B cell (primary cell): Measurements from ENCODE around the gene MED16. TPM values are rescaled to one million over a fixed set of nuclear protein-coding genes. Genes with fewer than 3 reads are reported as not detected.

Experiments
- ATAC-seq: fragments of 200-7000 bp; cut with Tn5 transposase; one replicate; pipeline ENCODE4 v1.10.0; 2021; ENCODE audit warnings: low read depth, mild to moderate bottlenecking, moderate number of reproducible peaks, moderate library complexity
- CTCF ChIA-PET: fragments of 350-600 bp; sonication (Branson Sonifier 250); formaldehyde crosslinking; loops from one replicate; lab custom pipeline; 2021; ENCODE audit warnings: antibody characterized with exemption, inconsistent platforms; lab: Charles Lee
- POLR2A ChIA-PET: fragments of 350-600 bp; sonication (Branson Sonifier 250); formaldehyde crosslinking; loops from one replicate; lab custom pipeline; 2021; ENCODE audit warnings: antibody characterized with exemption; lab: Charles Lee
- DNase-seq: peaks from one replicate; pipeline ENCODE4 v3.0.0; 2013
- H2AFZ ChIP-seq: 2 replicates; pipeline ENCODE4 v1.6.1; 2012; ENCODE audit warnings: mild to moderate bottlenecking, low read depth, low read length; ENCODE audit not compliant: insufficient read depth, poor library complexity, severe bottlenecking
- H3K27ac ChIP-seq, 2 donors: 1 replicate in 1 of 2; 2 replicates in 1 of 2; pipeline ENCODE4 v1.5.1; 2012 to 2013; ENCODE audit warnings: low read length in 2 of 2, mild to moderate bottlenecking in 2 of 2, moderate library complexity in 1 of 2
- H3K27me3 ChIP-seq, 4 experiments: fragments of 200-600 bp in 1 of 4; sonication (generic) in 1 of 4; replicated peaks in 1 of 4; 1 replicate in 2 of 4; 2 replicates in 2 of 4; pipeline versions ENCODE4 v1.6.1 to v1.7.0; 2013 to 2016; ENCODE audit warnings: low read length in 3 of 4, mild to moderate bottlenecking in 2 of 4, mixed read lengths in 1 of 4, moderate library complexity in 1 of 4; ENCODE audit not compliant: insufficient read depth in 4 of 4, control insufficient read depth in 3 of 4; ENCODE audit errors: control extremely low read depth in 1 of 4
- H3K36me3 ChIP-seq, 2 experiments: replicated peaks in 1 of 2; 1 replicate in 1 of 2; 2 replicates in 1 of 2; pipeline versions ENCODE4 v1.6.1 to v1.7.1; 2013; ENCODE audit warnings: low read length in 1 of 2; ENCODE audit not compliant: insufficient read depth in 2 of 2, control insufficient read depth in 1 of 2; ENCODE audit errors: control extremely low read depth in 1 of 2, extremely low read depth in 1 of 2
- H3K4me1 ChIP-seq, 2 donors: fragments of 200-600 bp in 1 of 2; sonication (generic) in 1 of 2; 1 replicate in 1 of 2; 2 replicates in 1 of 2; pipeline versions ENCODE4 v1.5.1 to v1.6.1; 2013 to 2017; ENCODE audit warnings: low read length in 2 of 2; ENCODE audit not compliant: control insufficient read depth in 2 of 2, insufficient read depth in 2 of 2
- H3K4me2 ChIP-seq: replicated peaks from 2 replicates; pipeline ENCODE3; 2012; ENCODE audit warnings: mild to moderate bottlenecking, low read depth, low read length; ENCODE audit not compliant: poor library complexity, severe bottlenecking
- H3K4me3 ChIP-seq, 5 experiments: fragments of 200-600 bp in 1 of 5; sonication (generic) in 1 of 5; 1 replicate in 3 of 5; 2 replicates in 2 of 5; pipeline versions ENCODE4 v1.5.1 to v1.7.0; 2011 to 2016; ENCODE audit warnings: low read length in 4 of 5, mild to moderate bottlenecking in 4 of 5, low read depth in 2 of 5, control low read depth in 1 of 5, moderate library complexity in 1 of 5; ENCODE audit not compliant: insufficient read depth in 1 of 5; ENCODE audit errors: control extremely low read depth in 1 of 5, extremely low read depth in 1 of 5
- H3K79me2 ChIP-seq: fragments of 200-600 bp; sonication (generic); one replicate; pipeline ENCODE4 v1.6.0; 2016; ENCODE audit warnings: low read length; ENCODE audit not compliant: control insufficient read depth, insufficient read depth
- H3K9ac ChIP-seq: fragments of 200-600 bp; sonication (generic); 2 replicates; pipeline ENCODE4 v1.6.1; 2017; ENCODE audit warnings: mild to moderate bottlenecking, low read length, moderate library complexity
- H3K9me3 ChIP-seq, 3 donors: one replicate each; pipeline versions ENCODE4 v1.6.1 to v1.7.1; 2013; ENCODE audit warnings: low read length in 2 of 3; ENCODE audit not compliant: control insufficient read depth in 2 of 3, insufficient read depth in 1 of 3; ENCODE audit errors: control extremely low read depth in 1 of 3
- H4K20me1 ChIP-seq: 2 replicates; pipeline ENCODE4 v1.6.0; 2012; ENCODE audit warnings: mild to moderate bottlenecking, low read length; ENCODE audit not compliant: insufficient read depth, control insufficient read depth, poor library complexity, severe bottlenecking
- H3K27ac Mint-ChIP-seq: one replicate; pipeline ENCODE4 v1.8.0; 2021; ENCODE audit warnings: mixed read lengths
- H3K27me3 Mint-ChIP-seq: one replicate; pipeline ENCODE4 v1.8.0; 2021; ENCODE audit warnings: mixed read lengths
- H3K4me1 Mint-ChIP-seq: one replicate; pipeline ENCODE4 v1.8.0; 2021; ENCODE audit warnings: mixed read lengths
- H3K4me3 Mint-ChIP-seq: one replicate; pipeline ENCODE4 v1.8.0; 2021; ENCODE audit warnings: mixed read lengths
- H3K9me3 Mint-ChIP-seq: one replicate; pipeline ENCODE4 v1.8.0; 2022; ENCODE audit warnings: mixed read lengths; ENCODE audit not compliant: insufficient read depth
- EZH2 ChIP-seq: IDR thresholded peaks from 2 replicates; pipeline ENCODE4 v1.6.1; 2012; ENCODE audit warnings: borderline replicate concordance, low read depth, mild to moderate bottlenecking, moderate library complexity, low read length; ENCODE audit not compliant: insufficient read depth, poor library complexity, severe bottlenecking
- WGBS: methylation state at CpG from one replicate; pipeline ENCODE4 v1.1.5; 2013; ENCODE audit warnings: missing lambda C conversion rate; ENCODE audit not compliant: insufficient coverage; 5-methylcytosine and 5-hydroxymethylcytosine counted together
- intact Hi-C: fragments of 100-400 bp; cut with micrococcal nuclease; formaldehyde crosslinking; loops from one replicate; pipeline ENCODE4 v1.10.0; 2022
- polyA plus RNA-seq: library from polyadenylated mRNA; depleted of rRNA; stranded (reverse); fragments of >200 nt; gene quantifications from 2 replicates; pipeline ENCODE4 v1.2.3, GENCODE V29; 2012
- total RNA-seq, 2 donors: library from RNA; stranded (reverse); fragments of 120-200 nt in 1 of 2; gene quantifications; 1 replicate in 1 of 2; 2 replicates in 1 of 2; pipeline versions ENCODE4 v1.2.3 to v1.2.4, GENCODE V29; 2013 to 2022
- TF ChIP-seq, protein P1 (sequence below): fragments of 200-600 bp; IDR thresholded peaks from one replicate; pipeline ENCODE4 v1.8.0; 2022; ENCODE audit warnings: antibody characterized with exemption, mild to moderate bottlenecking

Gene MED16
- total and polyA plus RNA-seq, 2 donors (not counting 1 experiment from before 2014, with no cell fraction given): 85.0 to 85.3 TPM

GRCh38 chr19:925526-926322 is 32.7 kb upstream of the MED16 start, which contains the start of gene ARID3A:
Gene ARID3A, plus strand, starts transcription at chr19:926035. Its CDS starts 3,494 bp downstream, at chr19:929529.
- Mint-ChIP-seq H3K27me3 (no peaks in the 10 kb centered on the region), H3K4me3 (peak within 1 kb of the TSS; percentile 91), H3K27ac (peak within 1 kb of the TSS; percentile 95), H3K9me3 (no peaks in the 10 kb centered on the region), H3K4me1 (peaks cover 22% of the 10 kb centered on the region)
- Histone ChIP-seq H3K27me3 (no peaks in the 10 kb centered on the region), H3K4me1 (peaks cover 18 to 39% of the 10 kb centered on the region in 2 donors), H4K20me1 (no peaks in the 10 kb centered on the region), H3K4me3 (peak within 1 kb of the TSS; percentile 71 to 94 (median 86)), H3K9me3 (no peaks in the 10 kb centered on the region), H3K36me3 (no peaks in the 10 kb centered on the region), H2AFZ (peak within 1 kb of the TSS; percentile 97), H3K9ac (peak within 1 kb of the TSS; percentile 94), H3K27ac (peak within 1 kb of the TSS; percentile 85 to 94), H3K4me2 (peak within 1 kb of the TSS; percentile 98), H3K79me2 (peaks cover 17% of the 10 kb centered on the region)
- CTCF ChIA-PET: interaction anchor here (3.5 to 6.8 kb wide), 2 partner anchors 13 to 57 kb away, joined by 16 to 143 read pairs; partner anchors contain the start of gene WDR18
- peak; percentile 72 for TF ChIP-seq EZH2
- TF ChIP-seq, protein P1, sequence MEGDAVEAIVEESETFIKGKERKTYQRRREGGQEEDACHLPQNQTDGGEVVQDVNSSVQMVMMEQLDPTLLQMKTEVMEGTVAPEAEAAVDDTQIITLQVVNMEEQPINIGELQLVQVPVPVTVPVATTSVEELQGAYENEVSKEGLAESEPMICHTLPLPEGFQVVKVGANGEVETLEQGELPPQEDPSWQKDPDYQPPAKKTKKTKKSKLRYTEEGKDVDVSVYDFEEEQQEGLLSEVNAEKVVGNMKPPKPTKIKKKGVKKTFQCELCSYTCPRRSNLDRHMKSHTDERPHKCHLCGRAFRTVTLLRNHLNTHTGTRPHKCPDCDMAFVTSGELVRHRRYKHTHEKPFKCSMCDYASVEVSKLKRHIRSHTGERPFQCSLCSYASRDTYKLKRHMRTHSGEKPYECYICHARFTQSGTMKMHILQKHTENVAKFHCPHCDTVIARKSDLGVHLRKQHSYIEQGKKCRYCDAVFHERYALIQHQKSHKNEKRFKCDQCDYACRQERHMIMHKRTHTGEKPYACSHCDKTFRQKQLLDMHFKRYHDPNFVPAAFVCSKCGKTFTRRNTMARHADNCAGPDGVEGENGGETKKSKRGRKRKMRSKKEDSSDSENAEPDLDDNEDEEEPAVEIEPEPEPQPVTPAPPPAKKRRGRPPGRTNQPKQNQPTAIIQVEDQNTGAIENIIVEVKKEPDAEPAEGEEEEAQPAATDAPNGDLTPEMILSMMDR: no peak
- POLR2A ChIA-PET: interaction anchor here (0.6 to 1.3 kb wide), 3 partner anchors 53 to 58 kb away, joined by 3 to 5 read pairs (median 4); partner anchors contain the start of gene WDR18
- under 1% methylated on average over 93 of the region's 97 CpGs for WGBS
- DNase-seq: peak; percentile 92
- ATAC-seq: peak; percentile 65
- intact Hi-C loops: loop anchor here (1.0 to 10.0 kb wide), 6 partner anchors 16 to 261 kb away; partner anchors contain the start of genes ARHGAP45, RNF126, RNU6-2 and TMEM259
